ENCODE measurements around the gene BRS3. TPM values are rescaled to one million over a fixed set of nuclear protein-coding genes. Genes with fewer than 3 reads are reported as not detected.
"Not testable (repeated sequence)": the region's sequence is repeated elsewhere in the genome, so short reads cannot be mapped to it uniquely, and the experiment has no call there.

BRS3 gene
- total RNA-seq, result 0.10 TPM in 1 of 2 replicates, not detected in the other
- long read RNA-seq, partial matches to known transcripts, result 0 of 1 reads
- long read RNA-seq, other reads (novel, unspliced or antisense), result 0 of 1 reads

DNA sequence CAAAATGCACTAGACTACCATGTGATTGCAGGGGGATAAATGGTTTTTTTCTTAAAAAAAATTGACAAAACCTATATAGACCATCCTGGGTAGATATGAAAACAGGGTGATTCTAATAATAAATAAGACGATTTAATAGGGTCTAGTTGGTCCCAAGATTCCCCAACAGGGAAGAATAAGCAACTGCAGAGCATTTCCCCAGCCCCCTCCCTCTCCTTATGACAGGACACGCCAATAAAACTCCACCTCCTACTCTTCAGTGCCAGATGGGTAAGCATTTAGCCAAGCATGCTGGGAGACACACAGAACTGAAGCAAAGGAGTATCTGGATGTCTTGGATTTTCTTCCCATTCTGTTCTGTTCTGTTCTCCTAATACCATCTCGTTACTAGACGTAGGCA, at the start of gene BRS3:
Gene BRS3 (plus strand): TSS at position 301 of the 400 bp plus-strand sequence. CDS start 168 bp downstream, outside the sequence.
- Mint-ChIP-seq H3K9me3 (ENCODE audit: low read depth) (peaks cover 12% of the 10 kb centered on the region), H3K4me1 (ENCODE audit: low read depth) (no peaks in the 10 kb centered on the region), H3K27me3 (peaks cover 17% of the 10 kb centered on the region), H3K27ac (no peak within 1 kb of the TSS), H3K4me3 (ENCODE audit: low read depth) (no peak within 1 kb of the TSS), H3K36me3 (ENCODE audit: insufficient read depth) (no peaks in the 10 kb centered on the region)
- no peak for TF ChIP-seq CTCF (IDR thresholded peaks at IDR 0.05; ENCODE audit: unreplicated experiment)
- DNase-seq (ENCODE audit: low spot score, unreplicated experiment), result no peak

GRCh38 chrX:136438192-136438591, 49.6 kb upstream of the BRS3 start:
- no peaks in the 10 kb centered on the region for H3K27me3 Mint-ChIP-seq
- no peak for DNase-seq (ENCODE audit: low spot score, unreplicated experiment)
- no peaks in the 10 kb centered on the region for H3K4me1 Mint-ChIP-seq (ENCODE audit: low read depth)
- no peak overlapping the region for H3K27ac Mint-ChIP-seq
- H3K9me3 Mint-ChIP-seq (ENCODE audit: low read depth), result peaks cover 8% of the 10 kb centered on the region
- TF ChIP-seq CTCF (IDR thresholded peaks at IDR 0.05; ENCODE audit: unreplicated experiment), result no peak
- H3K36me3 Mint-ChIP-seq (ENCODE audit: insufficient read depth), result no peaks in the 10 kb centered on the region
- no peak overlapping the region for H3K4me3 Mint-ChIP-seq (ENCODE audit: low read depth)

DNA sequence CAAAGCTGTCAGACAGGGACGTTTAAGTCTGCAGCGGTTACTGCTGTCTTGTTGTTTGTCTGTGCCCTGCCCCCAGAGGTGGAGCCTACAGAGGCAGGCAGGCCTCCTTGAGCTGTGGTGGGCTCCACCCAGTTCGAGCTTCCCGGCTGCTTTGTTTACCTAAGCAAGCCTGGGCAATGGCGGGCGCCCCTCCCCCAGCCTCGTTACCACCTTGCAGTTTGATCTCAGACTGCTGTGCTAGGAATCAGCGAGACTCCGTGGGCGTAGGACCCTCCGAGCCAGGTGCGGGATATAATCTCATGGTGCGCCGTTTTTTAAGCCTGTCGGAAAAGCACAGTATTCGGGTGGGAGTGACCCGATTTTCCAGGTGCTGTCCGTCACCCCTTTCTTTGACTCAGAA, 42.1 kb upstream of the BRS3 start:
- not testable (repeated sequence) for H3K4me3 Mint-ChIP-seq (ENCODE audit: low read depth); H3K9me3 Mint-ChIP-seq (ENCODE audit: low read depth); H3K4me1 Mint-ChIP-seq (ENCODE audit: low read depth); H3K36me3 Mint-ChIP-seq (ENCODE audit: insufficient read depth); H3K27ac Mint-ChIP-seq; DNase-seq (ENCODE audit: low spot score, unreplicated experiment); H3K27me3 Mint-ChIP-seq

DNA sequence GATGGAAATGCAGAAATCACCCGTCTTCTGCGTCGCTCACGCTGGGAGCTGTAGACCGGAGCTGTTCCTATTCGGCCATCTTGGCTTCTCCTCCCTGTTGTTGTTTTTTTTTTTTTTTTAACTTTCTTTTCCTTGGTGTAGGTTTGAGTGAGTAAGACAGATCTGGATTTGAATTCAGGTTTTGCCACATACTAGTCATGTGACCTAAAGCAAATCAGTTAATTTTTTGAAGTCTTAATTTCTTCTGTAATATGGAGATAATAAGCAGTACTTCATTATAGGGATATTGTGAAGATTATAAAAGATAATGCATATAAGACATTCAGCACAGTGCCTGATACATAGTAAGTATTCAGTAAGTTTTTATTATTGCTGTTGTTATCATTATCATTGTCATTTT, 41.5 kb upstream of the BRS3 start:
- H3K9me3 Mint-ChIP-seq (ENCODE audit: low read depth), result peaks cover 7% of the 10 kb centered on the region
- H3K27me3 Mint-ChIP-seq, result no peaks in the 10 kb centered on the region
- no peak for DNase-seq (ENCODE audit: low spot score, unreplicated experiment)
- no peak for TF ChIP-seq CTCF (IDR thresholded peaks at IDR 0.05; ENCODE audit: unreplicated experiment)
- H3K36me3 Mint-ChIP-seq (ENCODE audit: insufficient read depth), result no peaks in the 10 kb centered on the region
- no peak overlapping the region for H3K4me3 Mint-ChIP-seq (ENCODE audit: low read depth)
- H3K27ac Mint-ChIP-seq, result no peak overlapping the region
- no peaks in the 10 kb centered on the region for H3K4me1 Mint-ChIP-seq (ENCODE audit: low read depth)

DNA sequence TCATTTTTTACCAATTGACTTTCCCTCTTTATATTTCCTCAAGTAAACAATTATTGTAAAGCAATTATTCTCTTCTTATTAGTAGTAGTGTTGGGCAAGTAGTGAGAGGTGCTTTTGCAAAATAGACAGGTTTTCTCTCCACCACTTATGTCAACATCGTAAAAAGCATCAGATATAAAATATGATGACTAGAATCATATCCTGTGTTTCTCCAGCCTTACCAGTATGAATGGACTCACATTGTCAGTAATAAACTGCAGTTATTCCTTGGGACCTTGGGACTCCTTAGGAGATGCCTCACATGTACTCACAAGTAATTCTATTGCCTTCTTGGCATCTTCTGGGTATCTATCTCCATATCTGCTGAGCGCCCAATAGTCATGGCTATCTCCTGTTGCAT, 40.4 kb upstream of the BRS3 start:
- no peak overlapping the region for H3K27ac Mint-ChIP-seq
- no peaks in the 10 kb centered on the region for H3K4me1 Mint-ChIP-seq (ENCODE audit: low read depth)
- no peaks in the 10 kb centered on the region for H3K36me3 Mint-ChIP-seq (ENCODE audit: insufficient read depth)
- DNase-seq (ENCODE audit: low spot score, unreplicated experiment), result no peak
- no peaks in the 10 kb centered on the region for H3K27me3 Mint-ChIP-seq
- no peak overlapping the region for H3K4me3 Mint-ChIP-seq (ENCODE audit: low read depth)
- peaks cover 7% of the 10 kb centered on the region for H3K9me3 Mint-ChIP-seq (ENCODE audit: low read depth)
- TF ChIP-seq CTCF (IDR thresholded peaks at IDR 0.05; ENCODE audit: unreplicated experiment), result no peak

GRCh38 chrX:136447968-136448367, 39.8 kb upstream of the BRS3 start:
- H3K9me3 Mint-ChIP-seq (ENCODE audit: low read depth), result peaks cover 7% of the 10 kb centered on the region
- H3K4me3 Mint-ChIP-seq (ENCODE audit: low read depth), result no peak overlapping the region
- H3K27ac Mint-ChIP-seq, result no peak overlapping the region
- H3K4me1 Mint-ChIP-seq (ENCODE audit: low read depth), result no peaks in the 10 kb centered on the region
- H3K36me3 Mint-ChIP-seq (ENCODE audit: insufficient read depth), result no peaks in the 10 kb centered on the region
- no peak for DNase-seq (ENCODE audit: low spot score, unreplicated experiment)
- H3K27me3 Mint-ChIP-seq, result no peaks in the 10 kb centered on the region
- no peak for TF ChIP-seq CTCF (IDR thresholded peaks at IDR 0.05; ENCODE audit: unreplicated experiment)
